ENCODE results near the gene SEMA4D.

DNA sequence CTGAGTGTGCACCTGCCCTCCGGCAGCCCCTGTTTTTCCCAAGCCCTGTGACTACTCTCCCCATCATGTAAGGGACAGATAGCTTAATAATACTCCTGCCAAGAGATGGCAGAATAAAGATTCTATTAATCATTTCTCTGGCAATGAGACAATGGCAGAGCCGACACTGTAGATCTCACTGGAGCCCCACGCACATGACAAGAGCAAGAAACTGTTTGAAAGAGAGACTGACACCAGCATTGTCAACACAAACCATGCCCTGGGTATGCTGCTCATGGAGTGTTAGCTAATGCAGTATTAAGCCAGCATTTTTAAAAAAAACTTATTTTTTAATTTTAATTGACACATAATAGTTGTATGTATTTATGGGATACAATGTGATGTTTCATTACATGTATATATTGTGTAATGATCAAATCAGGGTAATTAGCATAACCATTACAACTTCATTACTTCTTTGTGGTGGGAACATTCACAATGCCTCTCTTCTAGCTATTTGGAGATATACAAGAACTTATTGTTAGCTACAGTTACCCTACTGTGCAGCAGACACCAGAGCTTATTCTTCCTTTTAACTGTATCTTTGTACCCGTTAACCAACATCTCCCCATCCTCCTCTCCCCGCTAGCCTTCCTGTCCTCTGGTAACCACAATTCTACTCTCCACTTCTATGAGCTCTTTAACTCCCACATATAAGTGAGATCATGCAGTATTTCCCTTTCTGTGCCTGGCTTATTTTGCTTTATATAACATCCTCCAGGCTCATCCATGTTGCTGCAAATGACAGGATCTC is 31.5 kb upstream of the SEMA4D start:
- TF ChIP-seq, protein P1, sequence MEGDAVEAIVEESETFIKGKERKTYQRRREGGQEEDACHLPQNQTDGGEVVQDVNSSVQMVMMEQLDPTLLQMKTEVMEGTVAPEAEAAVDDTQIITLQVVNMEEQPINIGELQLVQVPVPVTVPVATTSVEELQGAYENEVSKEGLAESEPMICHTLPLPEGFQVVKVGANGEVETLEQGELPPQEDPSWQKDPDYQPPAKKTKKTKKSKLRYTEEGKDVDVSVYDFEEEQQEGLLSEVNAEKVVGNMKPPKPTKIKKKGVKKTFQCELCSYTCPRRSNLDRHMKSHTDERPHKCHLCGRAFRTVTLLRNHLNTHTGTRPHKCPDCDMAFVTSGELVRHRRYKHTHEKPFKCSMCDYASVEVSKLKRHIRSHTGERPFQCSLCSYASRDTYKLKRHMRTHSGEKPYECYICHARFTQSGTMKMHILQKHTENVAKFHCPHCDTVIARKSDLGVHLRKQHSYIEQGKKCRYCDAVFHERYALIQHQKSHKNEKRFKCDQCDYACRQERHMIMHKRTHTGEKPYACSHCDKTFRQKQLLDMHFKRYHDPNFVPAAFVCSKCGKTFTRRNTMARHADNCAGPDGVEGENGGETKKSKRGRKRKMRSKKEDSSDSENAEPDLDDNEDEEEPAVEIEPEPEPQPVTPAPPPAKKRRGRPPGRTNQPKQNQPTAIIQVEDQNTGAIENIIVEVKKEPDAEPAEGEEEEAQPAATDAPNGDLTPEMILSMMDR (IDR thresholded peaks at IDR 0.05): no peak
- no peak for TF ChIP-seq POLR2A (IDR thresholded peaks at IDR 0.05; ENCODE audit: low read depth)
- TF ChIP-seq POLR2AphosphoS5 (IDR thresholded peaks at IDR 0.05): no peak
